MM.1S (cell line): ENCODE measurements around the gene ENKD1.
A peak's percentile ranks its signal among the peaks of the same experiment; 100 is the strongest.

Experiments
- DNase-seq: peaks from one replicate; pipeline ENCODE4 v3.0.0-alpha.2; 2015
- H2AFZ ChIP-seq: fragments of 300-600 bp; sonication (generic); 2 replicates; pipeline ENCODE4 v1.6.0; 2016; ENCODE audit warnings: antibody characterized with exemption, low read length
- H3F3A ChIP-seq: fragments of 300-600 bp; sonication (generic); 2 replicates; pipeline ENCODE4 v1.6.1; 2016; ENCODE audit warnings: mild to moderate bottlenecking, antibody characterized with exemption, low read length, moderate library complexity, mixed read lengths; ENCODE audit not compliant: insufficient read depth
- H3K27ac ChIP-seq: fragments of 300-600 bp; sonication (generic); 2 replicates; pipeline ENCODE4 v1.5.1; 2016; ENCODE audit warnings: mild to moderate bottlenecking, low read length
- H3K27me3 ChIP-seq: fragments of 300-600 bp; sonication (generic); replicated peaks from 2 replicates; pipeline ENCODE4 v1.6.0; 2016; ENCODE audit warnings: low read length; ENCODE audit not compliant: insufficient read depth
- H3K36me3 ChIP-seq: fragments of 300-600 bp; sonication (generic); replicated peaks from 2 replicates; pipeline ENCODE4 v1.6.1; 2016; ENCODE audit warnings: mild to moderate bottlenecking, low read length, mixed read lengths; ENCODE audit not compliant: insufficient read depth
- H3K4me1 ChIP-seq: fragments of 300-600 bp; sonication (generic); 2 replicates; pipeline ENCODE4 v1.6.1; 2016; ENCODE audit warnings: low read length, mixed read lengths
- H3K4me2 ChIP-seq: fragments of 300-600 bp; sonication (generic); 2 replicates; pipeline ENCODE4 v1.6.0; 2016; ENCODE audit warnings: low read depth, low read length
- H3K4me3 ChIP-seq: fragments of 300-600 bp; sonication (generic); 2 replicates; pipeline ENCODE4 v1.5.1; 2016; ENCODE audit warnings: low read length, mixed read lengths
- H3K79me2 ChIP-seq: fragments of 300-600 bp; sonication (generic); 2 replicates; pipeline ENCODE4 v1.6.1; 2016; ENCODE audit warnings: mixed run types, low read length, mixed read lengths
- H3K9ac ChIP-seq: fragments of 300-600 bp; sonication (generic); 2 replicates; pipeline ENCODE4 v1.6.1; 2016; ENCODE audit warnings: low read length, mixed read lengths
- H3K9me2 ChIP-seq: fragments of 300-600 bp; sonication (generic); replicated peaks from 2 replicates; pipeline ENCODE4 v1.6.1; 2016; ENCODE audit warnings: mild to moderate bottlenecking, low read length, mixed read lengths; ENCODE audit not compliant: insufficient read depth
- H3K9me3 ChIP-seq: fragments of 300-600 bp; sonication (generic); replicated peaks from 2 replicates; pipeline ENCODE4 v1.6.1; 2016; ENCODE audit warnings: mild to moderate bottlenecking, low read length, mixed read lengths; ENCODE audit not compliant: insufficient read depth
- H4K20me1 ChIP-seq: fragments of 300-600 bp; sonication (generic); 2 replicates; pipeline ENCODE4 v1.6.1; 2016; ENCODE audit warnings: mild to moderate bottlenecking, low read length, moderate library complexity, mixed read lengths; ENCODE audit not compliant: insufficient read depth
- CTCF ChIP-seq: fragments of 300-600 bp; sonication (generic); IDR thresholded peaks from 2 replicates; pipeline ENCODE4 v1.5.1; 2016; ENCODE audit warnings: antibody characterized with exemption, low read length, mixed read lengths
- EZH2 ChIP-seq: fragments of 300-600 bp; sonication (generic); optimal IDR thresholded peaks from 2 replicates; pipeline ENCODE3; 2017; ENCODE audit warnings: low read depth, mild to moderate bottlenecking, antibody characterized with exemption, low read length, mixed read lengths
- EZH2phosphoT487 ChIP-seq: fragments of 300-600 bp; sonication (generic); IDR thresholded peaks from 2 replicates; pipeline ENCODE4 v1.6.1; 2018; ENCODE audit warnings: antibody characterized with exemption, low read length

The ENKD1 gene

DNA sequence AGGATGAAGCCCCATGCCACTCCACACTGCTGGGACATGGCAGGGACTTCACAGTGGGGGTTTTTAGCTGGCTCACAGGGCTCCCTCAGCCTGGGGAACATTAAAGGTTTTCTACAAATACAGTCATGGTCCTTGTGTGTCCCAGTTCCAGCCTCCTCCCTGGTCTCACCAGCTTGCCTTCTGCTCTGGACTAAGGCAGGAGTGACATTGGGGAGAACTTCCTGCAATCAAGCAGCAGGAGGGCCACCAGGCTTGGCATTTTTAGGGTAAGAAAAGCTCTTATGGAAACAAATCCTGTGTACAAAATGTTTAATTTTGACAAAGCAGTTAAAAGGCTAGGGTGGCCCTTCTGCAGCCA lies 3.9 kb downstream of the ENKD1 start:
- TF ChIP-seq EZH2phosphoT487 (no peak), CTCF (no peak), EZH2 (no peak)

DNA sequence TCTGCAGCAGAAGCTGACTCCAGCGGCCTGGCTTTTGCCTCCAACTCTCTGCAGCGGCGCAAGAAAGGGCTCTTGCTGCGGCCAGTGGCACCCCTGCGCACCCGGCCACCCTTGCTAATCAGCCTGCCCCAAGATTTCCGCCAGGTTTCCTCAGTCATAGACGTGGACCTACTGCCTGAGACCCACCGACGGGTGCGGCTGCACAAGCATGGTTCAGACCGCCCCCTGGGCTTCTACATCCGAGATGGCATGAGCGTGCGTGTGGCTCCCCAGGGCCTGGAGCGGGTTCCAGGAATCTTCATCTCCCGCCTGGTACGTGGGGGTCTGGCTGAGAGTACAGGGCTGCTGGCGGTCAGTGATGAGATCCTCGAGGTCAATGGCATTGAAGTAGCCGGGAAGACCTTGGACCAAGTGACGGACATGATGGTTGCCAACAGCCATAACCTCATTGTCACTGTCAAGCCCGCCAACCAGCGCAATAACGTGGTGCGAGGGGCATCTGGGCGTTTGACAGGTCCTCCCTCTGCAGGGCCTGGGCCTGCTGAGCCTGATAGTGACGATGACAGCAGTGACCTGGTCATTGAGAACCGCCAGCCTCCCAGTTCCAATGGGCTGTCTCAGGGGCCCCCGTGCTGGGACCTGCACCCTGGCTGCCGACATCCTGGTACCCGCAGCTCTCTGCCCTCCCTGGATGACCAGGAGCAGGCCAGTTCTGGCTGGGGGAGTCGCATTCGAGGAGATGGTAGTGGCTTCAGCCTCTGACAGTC lies 4.5 kb downstream of the ENKD1 start:
- H3K79me2 ChIP-seq = peaks cover 54% of the 10 kb centered on the region
- H4K20me1 ChIP-seq = no peaks in the 10 kb centered on the region
- no peaks in the 10 kb centered on the region for H3K9me2 ChIP-seq
- TF ChIP-seq EZH2 (no peak), CTCF (no peak), EZH2phosphoT487 (no peak)
- no peaks in the 10 kb centered on the region for H3K36me3 ChIP-seq
- peak overlapping the region; percentile 95; the same call in 1 of the 2 replicates for H3K9ac ChIP-seq
- H3K27ac ChIP-seq = peak overlapping the region; percentile 94; the same call in 1 of the 2 replicates
- H3K27me3 ChIP-seq = no peaks in the 10 kb centered on the region
- peaks cover 18% of the 10 kb centered on the region for H3K4me1 ChIP-seq
- peak overlapping the region; percentile 99 for H3K4me2 ChIP-seq
- H3K4me3 ChIP-seq = peak overlapping the region; percentile 91
- H3K9me3 ChIP-seq = no peaks in the 10 kb centered on the region
- no peak overlapping the region for H2AFZ ChIP-seq
- peaks cover 15% of the 10 kb centered on the region for H3F3A ChIP-seq
- no peak for DNase-seq

More for the DNA sequence above, 3.9 kb downstream of the ENKD1 start:
- Histone ChIP-seq H3K27ac (no peak overlapping the region), H3K36me3 (no peaks in the 10 kb centered on the region), H3K4me3 (no peak overlapping the region), H4K20me1 (no peaks in the 10 kb centered on the region), H3K79me2 (peaks cover 53% of the 10 kb centered on the region), H3K27me3 (no peaks in the 10 kb centered on the region), H3K4me1 (peaks cover 24% of the 10 kb centered on the region), H3F3A (peaks cover 20% of the 10 kb centered on the region), H3K9ac (no peak overlapping the region), H2AFZ (no peak overlapping the region), H3K4me2 (no peak overlapping the region), H3K9me2 (no peaks in the 10 kb centered on the region), H3K9me3 (no peaks in the 10 kb centered on the region)
- no peak for DNase-seq

DNA sequence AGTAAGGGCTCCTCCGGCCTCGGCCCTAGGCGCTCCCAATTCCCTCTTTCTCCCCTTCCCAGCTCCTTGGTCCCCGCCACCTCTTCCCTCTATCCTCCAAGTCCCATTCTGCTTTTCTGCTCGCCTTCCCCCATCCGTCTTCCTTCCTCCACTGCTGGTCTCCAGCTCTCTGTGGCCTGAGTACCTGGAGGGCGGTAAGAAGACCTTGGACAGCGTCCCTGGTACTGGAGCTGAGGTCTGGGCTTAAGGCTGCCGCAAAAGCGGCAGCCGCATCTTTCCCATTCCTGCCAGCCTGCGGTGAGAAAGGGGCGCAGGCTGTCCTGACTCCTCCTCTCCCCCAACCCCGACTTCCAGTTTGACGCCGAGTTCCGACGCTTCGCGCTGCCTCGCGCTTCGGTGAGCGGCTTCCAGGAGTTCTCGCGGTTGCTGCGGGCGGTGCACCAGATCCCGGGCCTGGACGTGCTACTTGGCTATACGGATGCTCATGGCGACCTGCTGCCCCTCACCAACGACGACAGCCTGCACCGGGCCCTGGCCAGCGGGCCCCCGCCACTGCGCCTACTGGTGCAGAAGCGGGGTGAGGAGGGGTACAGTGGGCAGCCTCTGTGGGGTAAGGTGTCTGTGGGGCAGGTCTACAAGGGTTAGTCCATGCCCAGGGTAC lies 5.3 kb downstream of the ENKD1 start:
- Histone ChIP-seq H3K9me3 (no peaks in the 10 kb centered on the region), H3K4me3 (peak overlapping the region; percentile 91), H3K4me2 (peak overlapping the region; percentile 99), H2AFZ (peak overlapping the region; percentile 98), H4K20me1 (no peaks in the 10 kb centered on the region), H3K27ac (peak overlapping the region; percentile 94), H3K9me2 (no peaks in the 10 kb centered on the region), H3K79me2 (peaks cover 54% of the 10 kb centered on the region), H3K27me3 (no peaks in the 10 kb centered on the region), H3K4me1 (peaks cover 17% of the 10 kb centered on the region), H3F3A (peaks cover 12% of the 10 kb centered on the region; the same call in 1 of the 2 replicates), H3K36me3 (no peaks in the 10 kb centered on the region), H3K9ac (peak overlapping the region; percentile 95)
- peak; percentile 49 for DNase-seq
- TF ChIP-seq EZH2 (no peak), EZH2phosphoT487 (no peak), CTCF (no peak)
